Medulla oblongata (tissue), 1 donor: Measurements from ENCODE around the gene PLA2G15.

Experiments
- DNase-seq: peaks from one replicate; pipeline ENCODE4 v3.0.0-alpha.2; 2015; ENCODE audit errors: extremely low spot score

PLA2G15 gene

GRCh38 chr16:68253721-68254120 is 8.5 kb downstream of the PLA2G15 start:
- no peak for DNase-seq

DNA sequence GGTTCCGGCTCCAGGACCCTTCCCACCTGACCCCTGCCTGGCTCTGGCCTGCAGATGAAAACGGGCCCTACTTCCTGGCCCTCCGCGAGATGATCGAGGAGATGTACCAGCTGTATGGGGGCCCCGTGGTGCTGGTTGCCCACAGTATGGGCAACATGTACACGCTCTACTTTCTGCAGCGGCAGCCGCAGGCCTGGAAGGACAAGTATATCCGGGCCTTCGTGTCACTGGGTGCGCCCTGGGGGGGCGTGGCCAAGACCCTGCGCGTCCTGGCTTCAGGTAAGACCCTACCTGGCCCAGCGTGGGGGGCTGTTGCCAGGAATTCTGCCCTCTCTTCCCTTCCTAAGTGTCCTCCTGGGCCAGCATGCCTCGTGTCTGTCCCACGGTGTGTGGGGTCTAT is 10.5 kb downstream of the PLA2G15 start:
- DNase-seq, result no peak

GRCh38 chr16:68257251-68257905 is 12.2 kb downstream of the PLA2G15 start:
- no peak for DNase-seq

DNA sequence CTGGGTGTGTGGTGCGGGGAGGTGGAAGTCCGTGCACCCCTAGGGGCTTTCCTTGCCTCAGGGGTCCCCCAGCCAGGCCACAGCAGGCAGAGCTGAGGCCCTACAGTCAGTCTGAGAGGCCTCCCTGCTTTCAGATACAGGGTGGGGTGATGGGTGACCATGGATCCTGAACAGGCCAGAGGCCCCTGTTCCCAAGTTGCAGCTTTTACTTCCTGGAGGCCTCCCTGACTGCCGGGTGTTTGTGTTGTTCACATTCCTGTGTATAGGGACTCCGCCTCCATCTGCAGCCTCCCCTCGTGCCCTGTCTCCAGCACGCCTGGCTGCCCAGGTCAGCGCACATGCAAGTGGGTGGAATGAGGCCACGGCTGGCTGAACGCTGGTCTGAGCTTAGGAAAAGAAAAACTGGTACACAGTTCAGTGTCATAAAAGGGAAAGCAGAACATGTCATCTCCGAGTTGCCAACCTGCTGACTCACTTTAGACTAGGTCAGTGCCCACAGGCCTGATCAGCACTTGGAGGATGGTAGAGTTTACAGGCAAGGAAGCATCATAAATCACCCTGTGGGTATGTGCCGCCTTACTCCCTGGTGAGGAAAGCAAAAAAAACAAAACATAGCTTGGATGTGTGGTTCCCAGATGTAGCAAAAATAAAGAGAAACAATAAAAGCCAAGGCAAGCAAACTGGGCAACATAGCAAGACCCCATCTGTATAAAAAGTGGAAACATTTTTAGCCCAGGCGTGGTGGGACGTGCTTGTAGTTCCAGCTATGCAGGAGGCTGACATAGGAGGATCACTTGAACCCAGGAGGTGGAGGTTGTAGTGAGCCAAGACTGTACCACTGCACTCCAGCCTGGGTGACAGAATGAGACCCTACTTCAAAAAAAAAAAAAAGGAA is 13.0 kb downstream of the PLA2G15 start:
- no peak for DNase-seq

- no peak for DNase-seq
Observed at GRCh38 chr16:68259007-68259825, 14.0 kb downstream of the PLA2G15 start.

DNA sequence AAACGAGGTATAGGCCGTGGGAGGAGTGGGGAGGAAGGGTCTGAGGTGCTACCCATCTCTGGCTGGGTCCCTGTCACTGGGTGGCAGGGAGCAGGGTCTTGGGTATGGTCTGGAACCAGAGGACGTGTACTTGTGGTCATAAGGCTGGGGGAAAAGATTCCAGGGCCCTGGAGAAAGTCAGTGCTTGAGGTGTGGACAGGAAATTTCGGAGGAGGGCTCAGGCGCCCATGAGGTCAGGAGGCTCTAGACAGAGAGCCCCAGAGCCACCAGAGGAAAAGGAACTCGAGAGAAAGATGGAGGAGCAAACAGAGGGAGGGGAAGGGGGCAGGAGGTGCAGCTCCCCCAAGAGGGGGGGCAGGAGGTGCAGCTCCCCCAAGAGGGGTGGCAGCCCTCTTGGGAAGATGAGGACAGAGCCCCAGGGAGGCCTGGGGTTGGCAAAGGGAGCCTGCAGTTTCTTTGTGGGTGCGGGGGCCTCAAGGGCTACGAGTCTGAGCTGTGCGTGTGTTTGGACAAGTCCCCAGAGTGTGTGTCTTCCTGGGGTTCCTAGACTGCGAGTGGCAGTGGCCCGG is 18.5 kb downstream of the PLA2G15 start:
- no peak for DNase-seq

GRCh38 chr16:68264128-68265077 is 19.2 kb downstream of the PLA2G15 start, which contains the start of gene SLC7A6:
Gene SLC7A6, plus strand, starts transcription at chr16:68264526. Its CDS starts 10,201 bp downstream, at chr16:68274727.
- DNase-seq, result peak; percentile 65

GRCh38 chr16:68265078-68265920 is 20.1 kb downstream of the PLA2G15 start:
- peak; percentile 64 for DNase-seq

- no peak for DNase-seq
Observed at GRCh38 chr16:68267612-68268405, 22.6 kb downstream of the PLA2G15 start.

- DNase-seq, result no peak
Observed at GRCh38 chr16:68269793-68270192, 24.6 kb downstream of the PLA2G15 start.

DNA sequence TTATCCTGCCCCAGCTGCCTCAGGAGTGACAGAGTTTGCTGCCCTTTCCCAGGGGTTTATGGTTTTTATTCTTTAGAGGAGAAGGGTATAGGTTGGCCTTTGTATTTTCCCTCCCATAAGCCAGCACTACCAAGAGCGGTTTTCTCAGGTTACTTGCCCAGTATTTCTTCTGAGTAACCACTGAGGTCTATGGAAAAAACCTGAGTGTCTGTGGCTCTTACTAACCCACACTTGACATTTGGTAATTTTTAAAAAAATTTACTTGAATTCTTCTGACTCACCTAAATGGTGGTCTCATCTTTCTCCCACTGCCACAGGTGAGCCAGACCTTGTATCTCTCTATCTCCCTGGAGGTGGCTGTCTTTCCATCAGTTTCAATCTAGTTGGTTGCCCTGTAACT is 25.2 kb downstream of the PLA2G15 start:
- DNase-seq, result no peak

GRCh38 chr16:68272507-68273209 is 27.5 kb downstream of the PLA2G15 start:
- DNase-seq, result no peak

DNA sequence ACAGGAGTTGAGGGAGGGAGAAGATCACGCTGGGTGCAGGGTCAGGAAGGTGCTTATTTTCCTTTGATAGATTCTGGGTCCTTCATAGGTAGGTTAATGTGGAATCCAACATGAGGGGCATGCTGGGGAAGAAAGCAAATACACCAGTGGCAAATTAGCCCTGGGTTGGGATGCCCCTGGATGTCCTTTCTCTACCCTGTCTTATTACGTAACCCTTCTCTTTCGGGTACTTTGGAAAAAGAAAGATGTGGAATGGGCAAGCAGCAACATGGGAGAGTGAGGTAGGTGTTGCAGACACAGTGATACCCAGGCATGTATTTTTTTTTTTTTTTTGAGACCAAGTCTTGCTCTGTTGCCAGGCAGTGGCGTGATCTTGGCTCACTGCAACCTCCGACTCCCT is 28.3 kb downstream of the PLA2G15 start:
- DNase-seq, result no peak

GRCh38 chr16:68273896-68274295 is 28.7 kb downstream of the PLA2G15 start:
- DNase-seq, result no peak

DNA sequence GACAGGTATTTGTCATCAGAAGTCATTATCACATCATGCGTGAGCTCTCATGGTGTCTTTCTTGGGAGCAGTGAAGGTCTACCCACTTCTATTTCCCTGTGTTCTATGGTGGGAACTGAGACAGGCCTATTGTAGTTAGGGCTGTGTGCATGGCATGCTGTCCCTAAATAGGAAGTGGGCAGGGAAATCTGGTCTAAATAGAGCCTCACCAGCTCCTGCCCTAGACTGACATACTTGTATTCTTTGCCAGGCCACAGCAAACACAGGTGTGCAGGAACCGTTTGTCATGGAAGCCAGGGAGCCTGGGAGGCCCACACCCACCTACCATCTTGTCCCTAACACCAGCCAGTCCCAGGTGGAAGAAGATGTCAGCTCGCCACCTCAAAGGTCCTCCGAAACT is 29.3 kb downstream of the PLA2G15 start:
- no peak for DNase-seq

DNA sequence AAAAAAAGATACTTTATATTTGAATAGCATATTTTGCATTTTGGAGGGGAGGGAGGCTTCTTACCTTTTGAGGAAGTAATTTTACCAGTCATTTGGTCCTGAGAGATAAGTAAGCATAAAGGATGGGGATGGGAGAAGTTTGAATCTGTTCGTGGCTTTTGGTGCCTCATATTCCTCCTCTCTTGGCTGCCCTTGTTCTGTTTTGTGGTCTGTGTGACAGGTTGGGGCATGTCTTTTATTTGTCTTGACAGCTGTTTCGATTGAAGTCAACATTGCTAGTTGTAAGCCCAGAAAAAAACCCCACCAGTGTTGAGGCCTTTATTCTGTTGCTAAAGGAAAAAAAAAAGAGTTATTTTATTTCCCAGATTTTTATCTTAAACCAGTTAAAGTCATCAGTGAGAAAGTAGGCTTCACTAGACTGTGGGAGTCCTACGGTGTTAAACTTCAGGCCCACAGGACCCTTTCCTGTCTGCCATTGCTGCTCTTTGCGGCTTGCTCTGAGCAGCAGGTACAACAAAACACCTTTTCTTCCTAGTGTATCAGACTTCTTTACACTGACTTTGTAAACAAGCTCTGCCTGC is 30.5 kb downstream of the PLA2G15 start:
- DNase-seq, result no peak

DNA sequence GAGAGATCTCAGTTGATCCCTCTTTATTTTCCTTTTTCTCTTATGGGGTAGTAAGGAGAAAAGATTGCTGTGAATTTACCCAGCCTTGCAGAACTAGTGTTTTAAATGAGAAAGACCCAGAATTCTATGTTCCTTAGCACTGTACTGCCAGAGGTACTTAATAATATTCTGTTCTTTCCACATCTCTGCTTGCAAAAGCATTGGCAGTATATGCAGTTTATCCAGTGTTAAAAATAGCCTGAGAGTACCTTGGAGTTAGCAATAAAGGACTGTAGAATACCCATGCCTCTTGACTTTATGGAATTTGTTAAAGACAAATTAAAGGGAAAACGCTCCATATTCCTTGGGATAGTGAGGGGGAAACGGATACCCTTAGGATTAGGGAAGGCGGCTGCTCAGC is 31.1 kb downstream of the PLA2G15 start:
- DNase-seq, result no peak
